T-helper 2 cell treated with Interferon-gamma antibody and Interleukin-4, amounts not matched to agents 5 μg/mL and 100 μg/mL, for 36 hours (primary cell): ENCODE results near the gene HK1.
"Not testable (repeated sequence)": the region's sequence is repeated elsewhere in the genome, so short reads cannot be mapped to it uniquely, and the experiment has no call there.

Experiments used
- DNase-seq: peaks from one replicate; pipeline ENCODE4 v3.0.0; 2021; ENCODE audit warnings: low spot score
- H3K27ac Mint-ChIP-seq: one replicate; pipeline ENCODE4 v1.8.0; 2021; ENCODE audit warnings: mild to moderate bottlenecking, mixed read lengths
- H3K27me3 Mint-ChIP-seq: one replicate; pipeline ENCODE4 v1.8.0; 2021; ENCODE audit warnings: low read depth, mixed read lengths
- H3K36me3 Mint-ChIP-seq: one replicate; pipeline ENCODE4 v1.8.0; 2021; ENCODE audit warnings: low read depth, mixed read lengths
- H3K4me1 Mint-ChIP-seq: one replicate; pipeline ENCODE4 v1.8.0; 2021; ENCODE audit warnings: low read depth, mixed read lengths
- H3K4me3 Mint-ChIP-seq: one replicate; pipeline ENCODE4 v1.8.0; 2022; ENCODE audit warnings: mild to moderate bottlenecking, moderate library complexity, mixed read lengths
- H3K9me3 Mint-ChIP-seq: one replicate; pipeline ENCODE4 v1.8.0; 2021; ENCODE audit warnings: mixed read lengths

Gene HK1

GRCh38 chr10:69333205-69333604 lies 54.9 kb downstream of the HK1 start:
- peaks cover 15% of the 10 kb centered on the region for H3K36me3 Mint-ChIP-seq
- peak overlapping the region; percentile 57 for H3K27ac Mint-ChIP-seq
- no peak overlapping the region for H3K4me3 Mint-ChIP-seq
- H3K9me3 Mint-ChIP-seq = no peaks in the 10 kb centered on the region
- H3K4me1 Mint-ChIP-seq = peaks cover 46% of the 10 kb centered on the region
- no peaks in the 10 kb centered on the region for H3K27me3 Mint-ChIP-seq
- no peak for DNase-seq

- not testable (repeated sequence) for DNase-seq, H3K9me3 Mint-ChIP-seq, H3K27me3 Mint-ChIP-seq
- Mint-ChIP-seq H3K4me1 (peaks cover 45% of the 10 kb centered on the region), H3K4me3 (peak overlapping the region; percentile 65), H3K36me3 (peaks cover 18% of the 10 kb centered on the region), H3K27ac (peak overlapping the region; percentile 88)
Measured at GRCh38 chr10:69333865-69334301, 55.6 kb downstream of the HK1 start.

- H3K9me3 Mint-ChIP-seq = no peaks in the 10 kb centered on the region
- no peak for DNase-seq
- H3K4me1 Mint-ChIP-seq = peaks cover 46% of the 10 kb centered on the region
- H3K27me3 Mint-ChIP-seq = no peaks in the 10 kb centered on the region
- peak overlapping the region; percentile 88 for H3K27ac Mint-ChIP-seq
- peaks cover 13% of the 10 kb centered on the region for H3K36me3 Mint-ChIP-seq
- peak overlapping the region; percentile 65 for H3K4me3 Mint-ChIP-seq
Measured at GRCh38 chr10:69334302-69335062, 56.2 kb downstream of the HK1 start.

GRCh38 chr10:69335063-69335587 lies 56.8 kb downstream of the HK1 start:
- H3K36me3 Mint-ChIP-seq = peaks cover 14% of the 10 kb centered on the region
- peak overlapping the region; percentile 88 for H3K27ac Mint-ChIP-seq
- no peaks in the 10 kb centered on the region for H3K9me3 Mint-ChIP-seq
- peak overlapping the region; percentile 65 for H3K4me3 Mint-ChIP-seq
- peaks cover 47% of the 10 kb centered on the region for H3K4me1 Mint-ChIP-seq
- H3K27me3 Mint-ChIP-seq = no peaks in the 10 kb centered on the region
- DNase-seq = peak; percentile 38

- H3K27me3 Mint-ChIP-seq = no peaks in the 10 kb centered on the region
- peaks cover 14% of the 10 kb centered on the region for H3K36me3 Mint-ChIP-seq
- H3K27ac Mint-ChIP-seq = peak overlapping the region; percentile 88
- H3K4me1 Mint-ChIP-seq = peaks cover 46% of the 10 kb centered on the region
- no peaks in the 10 kb centered on the region for H3K9me3 Mint-ChIP-seq
- peak overlapping the region; percentile 65 for H3K4me3 Mint-ChIP-seq
- no peak for DNase-seq
Measured at GRCh38 chr10:69335613-69336012, 57.3 kb downstream of the HK1 start.

GRCh38 chr10:69336952-69337295 lies 58.6 kb downstream of the HK1 start:
- Mint-ChIP-seq H3K9me3 (no peaks in the 10 kb centered on the region), H3K36me3 (peaks cover 15% of the 10 kb centered on the region), H3K4me1 (peaks cover 51% of the 10 kb centered on the region), H3K4me3 (no peak overlapping the region), H3K27ac (no peak overlapping the region), H3K27me3 (no peaks in the 10 kb centered on the region)
- DNase-seq = no peak

GRCh38 chr10:69337296-69338132 lies 59.2 kb downstream of the HK1 start:
- peaks cover 57% of the 10 kb centered on the region for H3K4me1 Mint-ChIP-seq
- no peaks in the 10 kb centered on the region for H3K9me3 Mint-ChIP-seq
- no peak overlapping the region for H3K4me3 Mint-ChIP-seq
- H3K27me3 Mint-ChIP-seq = no peaks in the 10 kb centered on the region
- peak overlapping the region; percentile 41 for H3K27ac Mint-ChIP-seq
- DNase-seq = no peak
- peaks cover 18% of the 10 kb centered on the region for H3K36me3 Mint-ChIP-seq

- Mint-ChIP-seq H3K27ac (peak overlapping the region; percentile 71), H3K27me3 (no peaks in the 10 kb centered on the region), H3K4me1 (peaks cover 63% of the 10 kb centered on the region), H3K9me3 (no peaks in the 10 kb centered on the region), H3K4me3 (no peak overlapping the region), H3K36me3 (peaks cover 20% of the 10 kb centered on the region)
- no peak for DNase-seq
Measured at GRCh38 chr10:69338133-69338456, 59.8 kb downstream of the HK1 start.

GRCh38 chr10:69338547-69339450 lies 60.5 kb downstream of the HK1 start:
- Mint-ChIP-seq H3K36me3 (peaks cover 24% of the 10 kb centered on the region), H3K27ac (peak overlapping the region; percentile 71), H3K4me1 (peaks cover 66% of the 10 kb centered on the region), H3K4me3 (no peak overlapping the region), H3K9me3 (no peaks in the 10 kb centered on the region), H3K27me3 (no peaks in the 10 kb centered on the region)
- no peak for DNase-seq

- no peaks in the 10 kb centered on the region for H3K27me3 Mint-ChIP-seq
- H3K27ac Mint-ChIP-seq = no peak overlapping the region
- H3K36me3 Mint-ChIP-seq = peaks cover 40% of the 10 kb centered on the region
- no peak overlapping the region for H3K4me3 Mint-ChIP-seq
- H3K9me3 Mint-ChIP-seq = no peaks in the 10 kb centered on the region
- no peak for DNase-seq
- peaks cover 70% of the 10 kb centered on the region for H3K4me1 Mint-ChIP-seq
Measured at GRCh38 chr10:69340695-69341094, 62.4 kb downstream of the HK1 start.

- peaks cover 56% of the 10 kb centered on the region for H3K36me3 Mint-ChIP-seq
- no peaks in the 10 kb centered on the region for H3K9me3 Mint-ChIP-seq
- peak overlapping the region; percentile 93 for H3K27ac Mint-ChIP-seq
- H3K4me3 Mint-ChIP-seq = peak overlapping the region; percentile 84
- no peaks in the 10 kb centered on the region for H3K27me3 Mint-ChIP-seq
- peaks cover 76% of the 10 kb centered on the region for H3K4me1 Mint-ChIP-seq
- DNase-seq = no peak
Measured at GRCh38 chr10:69343905-69344304, 65.6 kb downstream of the HK1 start.

GRCh38 chr10:69344591-69345252 lies 66.4 kb downstream of the HK1 start:
- Mint-ChIP-seq H3K27ac (peak overlapping the region; percentile 93), H3K36me3 (peaks cover 60% of the 10 kb centered on the region), H3K9me3 (no peaks in the 10 kb centered on the region), H3K4me3 (peak overlapping the region; percentile 84), H3K27me3 (no peaks in the 10 kb centered on the region), H3K4me1 (peaks cover 76% of the 10 kb centered on the region)
- peak; percentile 23 for DNase-seq

- Mint-ChIP-seq H3K4me1 (peaks cover 77% of the 10 kb centered on the region), H3K27me3 (no peaks in the 10 kb centered on the region), H3K36me3 (peaks cover 63% of the 10 kb centered on the region), H3K9me3 (no peaks in the 10 kb centered on the region), H3K27ac (peak overlapping the region; percentile 93), H3K4me3 (peak overlapping the region; percentile 84)
- no peak for DNase-seq
Measured at GRCh38 chr10:69345402-69345801, 67.1 kb downstream of the HK1 start.
